GM21529 (cell line): Measurements from ENCODE around the gene AXIN1.
"Not testable (repeated sequence)": the region's sequence is repeated elsewhere in the genome, so short reads cannot be mapped to it uniquely, and the experiment has no call there.

Source experiments
- ATAC-seq: cut with Tn5 transposase; IDR thresholded peaks from one replicate; pipeline ENCODE4 v1.9.1; 2021; ENCODE audit not compliant: unreplicated experiment

The AXIN1 gene

DNA sequence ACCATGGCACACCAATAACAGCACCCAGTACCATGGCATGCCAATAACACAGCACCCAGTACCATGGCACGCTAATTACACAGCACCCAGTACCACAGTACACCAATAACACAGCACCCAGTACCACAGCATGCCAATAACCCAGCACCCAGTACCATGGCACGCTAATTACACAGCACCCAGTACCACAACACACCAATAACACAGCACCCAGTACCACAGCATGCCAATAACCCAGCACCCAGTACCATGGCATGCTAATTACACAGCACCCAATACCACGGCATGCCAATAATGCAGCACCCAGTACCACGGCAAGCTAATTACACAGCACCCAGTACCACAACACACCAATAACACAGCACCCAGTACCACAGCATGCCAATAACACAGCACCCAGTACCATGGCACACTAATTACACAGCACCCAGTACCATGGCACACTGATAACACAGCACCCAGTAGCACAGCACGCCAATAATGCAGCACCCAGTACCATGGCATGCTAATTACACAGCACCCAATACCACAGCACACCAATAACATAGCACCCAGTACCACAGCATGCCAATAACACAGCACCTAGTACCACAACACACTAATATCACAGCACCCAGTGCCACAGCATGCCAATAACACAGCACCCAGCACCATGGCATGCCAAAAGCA is 18.2 kb downstream of the AXIN1 start:
- ATAC-seq = not testable (repeated sequence)

DNA sequence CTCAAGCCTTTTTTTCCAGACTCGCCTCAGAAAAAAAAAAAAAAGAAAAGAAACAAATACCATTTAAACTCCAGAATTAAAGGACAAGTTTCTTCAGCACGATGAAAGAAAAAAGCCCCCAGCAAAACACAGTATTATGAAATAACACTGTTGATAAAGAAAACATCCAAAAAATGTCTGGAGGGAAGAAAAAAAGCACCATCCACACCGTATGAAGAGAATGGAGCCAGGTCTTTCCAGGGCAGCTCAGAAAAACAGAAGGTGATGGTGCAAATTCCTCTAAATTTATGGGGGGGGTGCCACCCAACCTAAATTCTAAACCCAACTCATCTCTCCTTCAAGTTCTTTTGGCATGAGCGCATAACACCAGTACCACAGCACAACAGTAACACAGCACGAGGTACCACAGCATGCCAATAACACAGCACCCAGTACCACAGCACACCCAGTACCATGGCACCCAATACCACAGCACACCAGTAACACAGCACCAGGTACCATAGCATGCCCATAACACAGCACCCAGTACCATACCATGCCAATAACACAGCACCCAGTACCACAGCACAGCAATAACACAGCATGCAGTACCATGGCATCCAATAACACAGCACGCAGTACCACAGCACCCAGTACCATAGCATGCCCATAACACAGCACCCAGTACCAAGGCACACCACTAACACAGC is 19.0 kb downstream of the AXIN1 start:
- no peak for ATAC-seq

DNA sequence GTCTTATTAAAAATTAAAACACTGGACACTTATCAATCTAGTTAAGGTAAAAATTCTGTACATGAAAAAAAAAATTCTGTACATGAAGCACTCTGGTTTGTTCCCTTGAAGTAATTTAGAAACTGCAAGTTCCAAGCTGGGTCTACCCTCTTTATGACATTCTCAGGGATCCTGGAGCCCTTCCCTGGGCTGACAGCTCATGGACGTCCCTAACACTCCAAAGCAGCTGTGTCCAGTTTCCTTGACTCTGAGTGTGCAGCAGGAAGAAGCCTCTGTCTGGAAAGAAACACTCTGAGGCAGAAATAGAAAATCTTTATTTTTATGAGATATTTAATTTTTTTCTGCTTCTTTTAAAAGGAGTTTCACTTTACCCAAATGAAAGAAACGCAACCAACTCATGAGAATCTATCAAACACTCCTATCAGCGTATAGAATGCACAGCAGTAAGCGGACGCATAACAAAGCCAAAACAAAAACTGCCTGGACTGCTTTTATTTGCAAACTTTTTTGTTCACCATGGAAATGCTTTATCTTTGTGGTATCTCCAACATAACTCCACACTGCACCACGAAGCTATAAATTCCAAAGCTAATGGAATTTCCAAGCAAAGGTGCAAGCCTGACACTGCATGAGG is 21.2 kb downstream of the AXIN1 start:
- not testable (repeated sequence) for ATAC-seq

DNA sequence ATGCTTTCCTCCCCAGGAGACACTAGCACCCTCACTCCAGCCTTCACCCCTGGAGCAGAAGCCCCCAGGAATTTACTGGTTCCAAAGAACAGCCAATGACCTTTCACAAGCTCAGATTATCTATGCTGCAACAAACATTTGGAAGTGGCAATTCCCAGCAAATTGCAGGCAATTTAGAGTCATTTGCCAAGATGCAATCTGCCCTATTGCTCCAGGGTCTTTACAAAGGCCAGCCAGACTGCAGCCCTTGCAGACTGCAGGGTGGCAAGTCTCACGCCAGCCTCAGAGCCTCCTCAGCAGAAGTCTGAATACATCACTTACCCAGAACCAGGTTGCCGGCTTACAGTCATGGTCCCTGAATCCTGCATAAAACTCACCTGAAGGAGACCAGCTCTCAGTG is 21.8 kb downstream of the AXIN1 start:
- ATAC-seq = no peak

DNA sequence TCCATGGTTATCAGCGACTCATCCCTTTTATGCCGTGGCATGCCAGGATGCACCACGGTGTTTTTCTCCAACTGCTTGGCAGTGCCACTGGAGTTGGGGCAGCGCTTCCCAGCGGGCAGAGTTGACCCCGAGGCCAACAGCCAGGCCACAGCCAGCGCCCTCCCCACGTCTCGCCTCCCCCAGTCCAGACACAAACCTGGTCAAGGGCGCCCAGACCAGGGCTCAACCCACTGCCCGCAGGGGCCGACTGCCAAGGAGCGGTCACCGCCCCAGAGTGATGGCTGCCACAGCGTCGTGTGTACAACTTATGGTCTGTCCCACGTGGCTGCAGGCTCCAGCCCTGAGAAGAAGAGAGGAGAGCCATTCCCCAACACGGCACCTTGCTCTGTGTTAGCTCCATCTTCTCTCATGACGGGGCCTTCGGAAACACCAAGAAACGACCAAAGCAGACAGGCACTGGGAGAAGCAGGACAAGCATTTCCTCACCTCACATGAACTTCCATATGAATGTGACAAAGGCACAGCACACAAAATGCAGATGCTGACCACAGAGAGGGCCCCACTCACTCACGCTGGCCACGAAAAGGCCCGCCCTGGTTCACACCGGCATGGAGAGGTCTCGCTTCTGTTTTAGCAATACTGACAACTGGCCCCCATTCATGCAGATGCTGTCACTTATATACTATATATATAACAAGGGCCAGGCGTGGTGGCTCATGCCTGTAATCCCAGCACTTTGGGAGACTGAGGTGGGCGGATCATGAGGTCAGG is 27.0 kb downstream of the AXIN1 start:
- ATAC-seq = no peak

GRCh38 chr16:324451-325334 is 27.8 kb downstream of the AXIN1 start:
- peak; percentile 61 for ATAC-seq

DNA sequence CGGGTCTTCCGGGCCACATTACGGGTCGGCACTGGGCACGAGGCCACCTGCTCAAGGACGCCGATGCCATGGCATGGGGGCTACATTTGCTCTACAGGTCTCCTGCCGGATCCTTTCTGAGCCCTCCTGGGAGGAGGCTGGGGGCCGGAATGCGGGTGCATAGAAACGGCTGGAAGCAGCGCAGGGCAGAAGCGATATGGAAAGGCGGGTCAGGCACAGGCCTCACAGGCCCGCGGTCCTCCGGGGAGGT is 28.4 kb downstream of the AXIN1 start:
- no peak for ATAC-seq

DNA sequence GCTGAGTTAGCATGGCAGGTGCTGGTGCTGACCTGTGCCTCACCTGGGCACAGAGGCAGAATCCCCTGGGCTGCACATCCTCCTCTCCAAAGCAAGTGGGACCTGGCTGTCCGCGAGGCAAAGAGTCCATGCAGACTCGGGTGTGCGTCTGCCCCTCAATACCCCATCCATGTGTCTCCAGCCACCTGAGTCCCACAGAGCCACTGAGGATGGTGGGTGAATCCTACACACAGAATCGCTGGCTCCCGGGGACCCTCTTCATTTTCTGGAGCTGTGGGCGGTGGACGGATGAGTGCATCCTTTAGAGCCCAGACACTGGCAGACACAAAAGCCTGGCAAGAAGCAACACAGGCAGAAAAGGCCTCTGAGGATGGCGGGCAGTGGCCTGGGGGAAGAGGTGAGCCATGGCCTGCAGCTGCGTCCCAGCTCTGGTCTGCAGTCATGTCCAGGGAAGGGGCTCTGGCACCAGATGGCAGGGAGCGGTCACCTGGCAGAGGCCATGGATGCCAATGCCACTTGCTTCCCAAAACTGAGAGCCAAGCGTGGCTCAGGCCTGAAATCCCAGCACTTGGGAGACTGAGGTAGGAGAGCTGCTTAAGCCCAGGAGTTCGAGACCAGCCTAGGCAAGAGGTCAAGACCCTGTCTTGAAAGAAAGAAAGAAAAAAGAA is 29.9 kb downstream of the AXIN1 start:
- ATAC-seq = no peak

- ATAC-seq = no peak
Measured at GRCh38 chr16:321532-321931, 31.0 kb downstream of the AXIN1 start.

DNA sequence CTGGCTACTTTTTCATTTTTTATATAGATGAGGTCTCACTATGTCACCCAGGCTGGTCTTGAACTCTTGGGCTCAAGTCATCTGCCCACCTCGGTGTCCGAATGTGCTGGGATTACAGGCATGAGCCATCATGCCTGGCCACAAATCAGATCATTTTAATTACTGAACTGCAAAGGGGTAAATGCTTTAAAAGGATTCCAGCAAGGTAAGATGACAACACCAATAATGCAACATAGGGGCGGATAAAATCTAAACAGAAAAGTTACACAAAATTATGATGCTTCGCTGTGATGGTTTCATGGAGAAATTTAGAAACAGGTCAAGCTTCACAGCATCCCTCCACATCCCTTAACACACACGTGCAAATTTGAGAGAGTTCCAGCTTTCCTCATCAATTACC is 32.3 kb downstream of the AXIN1 start:
- ATAC-seq = no peak

DNA sequence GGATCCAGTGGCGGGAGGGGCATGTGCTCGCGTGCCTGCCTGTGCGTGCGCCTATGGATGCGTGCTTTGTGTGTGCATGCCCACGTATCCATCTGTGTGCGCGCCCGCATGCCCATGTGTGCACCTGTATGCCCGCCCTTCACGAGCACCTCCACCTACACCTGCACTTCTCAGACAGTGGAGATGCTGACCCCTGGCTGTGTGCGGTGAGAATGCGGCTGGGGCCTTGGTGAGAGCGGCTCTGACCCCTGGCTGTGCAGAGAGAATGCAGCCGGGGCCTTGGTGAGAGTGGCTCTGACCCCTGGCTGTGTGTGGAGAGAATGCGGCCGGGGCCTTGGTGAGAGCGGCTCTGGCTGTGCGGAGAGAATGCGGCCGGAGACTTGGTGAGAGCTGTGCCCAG is 33.9 kb downstream of the AXIN1 start:
- ATAC-seq = no peak

- ATAC-seq = no peak
Measured at GRCh38 chr16:317583-317982, 34.9 kb downstream of the AXIN1 start.

DNA sequence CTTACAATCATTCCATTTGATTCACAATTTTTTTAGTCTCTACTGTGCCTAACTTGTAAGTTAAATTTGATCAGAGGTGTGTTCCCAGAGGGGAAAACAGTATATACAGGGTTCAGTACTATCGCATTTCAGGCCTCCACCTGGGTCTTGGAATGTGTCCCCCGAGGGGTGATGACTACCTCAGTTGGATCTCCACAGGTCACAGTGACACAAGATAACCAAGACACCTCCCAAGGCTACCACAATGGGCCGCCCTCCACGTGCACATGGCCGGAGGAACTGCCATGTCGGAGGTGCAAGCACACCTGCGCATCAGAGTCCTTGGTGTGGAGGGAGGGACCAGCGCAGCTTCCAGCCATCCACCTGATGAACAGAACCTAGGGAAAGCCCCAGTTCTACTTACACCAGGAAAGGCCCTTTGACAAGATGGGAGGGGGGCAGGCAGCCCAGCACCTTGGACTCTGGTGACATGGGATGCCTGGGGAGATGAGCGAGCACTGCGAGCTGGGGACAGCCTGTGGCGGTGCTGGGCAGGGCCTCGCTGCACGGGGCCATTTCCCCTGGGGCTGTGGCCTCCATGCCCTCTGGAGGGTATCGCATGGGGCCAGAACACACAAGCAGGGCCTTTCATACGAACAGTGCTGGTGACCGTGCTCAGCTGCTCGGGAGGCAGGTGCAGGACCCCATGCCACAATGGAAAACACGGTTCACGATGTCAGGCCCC is 35.6 kb downstream of the AXIN1 start:
- ATAC-seq = no peak

- no peak for ATAC-seq
Measured at GRCh38 chr16:314795-315299, 37.7 kb downstream of the AXIN1 start.

GRCh38 chr16:314351-314750 is 38.2 kb downstream of the AXIN1 start:
- no peak for ATAC-seq

- no peak for ATAC-seq
Measured at GRCh38 chr16:311725-312124, 40.8 kb downstream of the AXIN1 start.

DNA sequence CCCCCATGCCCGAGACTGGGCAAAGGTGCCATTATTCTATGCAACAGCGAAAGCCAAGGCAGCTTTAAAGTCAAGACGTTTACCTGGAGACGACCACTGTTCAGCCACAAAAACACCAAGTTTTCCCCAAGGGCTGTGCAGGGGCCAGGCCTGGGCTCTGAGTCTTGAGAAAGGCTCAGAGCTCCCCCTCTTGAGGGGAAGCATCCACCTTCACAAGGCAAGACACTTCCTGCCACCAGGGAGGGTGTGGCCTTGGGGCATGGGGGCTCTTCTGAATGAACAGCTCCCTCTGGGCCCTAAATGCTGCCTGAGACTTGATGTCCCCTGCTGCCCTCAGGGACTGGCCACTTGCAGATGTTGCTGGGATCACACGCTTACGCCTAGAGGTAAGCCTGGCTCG is 43.0 kb downstream of the AXIN1 start:
- ATAC-seq = no peak

DNA sequence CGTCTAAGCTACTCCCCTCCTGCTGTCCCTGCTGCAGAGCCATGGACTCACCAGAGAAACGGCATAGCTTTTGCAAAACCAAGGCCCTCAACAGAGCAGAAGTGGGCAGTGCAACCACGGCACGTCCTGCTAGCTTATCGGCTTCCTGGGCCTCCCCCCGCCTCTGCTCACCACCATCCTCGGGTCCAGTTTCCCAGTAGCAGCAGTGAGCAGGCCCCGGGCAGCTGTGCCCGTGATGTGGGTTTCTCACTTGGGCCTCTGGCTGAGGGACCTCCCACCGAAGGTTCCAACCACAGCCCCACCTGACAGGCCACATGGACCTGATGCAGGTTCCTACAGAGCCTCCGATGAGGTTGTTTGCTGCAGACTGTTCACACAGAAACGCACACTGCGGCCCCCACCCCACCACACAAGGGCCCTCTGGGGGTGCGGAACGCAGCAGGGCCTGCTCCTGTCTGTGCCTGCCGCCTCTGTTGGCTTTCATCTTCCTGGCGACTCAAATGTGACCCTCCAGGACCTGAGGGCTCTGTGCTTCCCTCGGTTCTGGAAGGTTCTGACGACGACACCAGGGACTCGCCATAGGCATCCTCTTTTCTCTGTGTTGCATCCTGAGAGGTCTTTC is 44.7 kb downstream of the AXIN1 start:
- ATAC-seq = no peak

DNA sequence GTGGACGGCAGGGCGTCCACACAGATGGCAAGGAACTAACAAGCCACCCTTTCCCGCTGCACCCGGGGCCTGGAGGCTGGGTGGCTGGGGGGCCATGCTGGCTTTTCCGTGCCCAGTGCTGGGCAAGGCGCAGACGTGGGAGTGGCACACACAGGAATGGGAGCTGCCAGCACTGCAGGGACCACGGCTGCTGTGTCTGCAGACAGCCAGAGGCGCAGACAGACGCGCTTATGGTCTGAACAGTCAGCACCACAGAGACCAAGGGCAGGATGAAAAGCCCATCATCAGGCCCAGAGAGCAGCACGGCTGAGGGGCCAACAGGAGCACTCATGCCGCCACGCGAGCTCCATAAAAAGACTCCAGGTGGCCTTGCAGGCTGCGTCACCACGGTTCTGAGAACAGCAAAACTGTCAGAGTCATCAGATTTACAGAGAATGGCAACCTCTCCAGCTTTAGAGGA is 45.6 kb downstream of the AXIN1 start:
- no peak for ATAC-seq
